GM23248 (cell line): Measurements from ENCODE around the gene LOXL3. TPM values are rescaled to one million over a fixed set of nuclear protein-coding genes. Genes with fewer than 3 reads are reported as not detected.

ENCODE experiments used
- DNase-seq: peaks from one replicate; pipeline ENCODE4 v3.0.0-alpha.2; 2015
- H2AFZ ChIP-seq: fragments of 200-600 bp; sonication (generic); 2 replicates; pipeline ENCODE4 v1.6.1; 2016; ENCODE audit warnings: antibody characterized with exemption
- H3F3A ChIP-seq: fragments of 200-600 bp; sonication (generic); 2 replicates; pipeline ENCODE4 v1.6.1; 2016; ENCODE audit warnings: mild to moderate bottlenecking, antibody characterized with exemption, mixed run types; ENCODE audit not compliant: insufficient read depth
- H3K27ac ChIP-seq: fragments of 200-600 bp; sonication (generic); 2 replicates; pipeline ENCODE4 v1.5.1; 2016; ENCODE audit warnings: mild to moderate bottlenecking
- H3K27me3 ChIP-seq: fragments of 200-600 bp; sonication (generic); replicated peaks from 2 replicates; pipeline ENCODE4 v1.6.1; 2016; ENCODE audit warnings: mild to moderate bottlenecking; ENCODE audit not compliant: insufficient read depth
- H3K36me3 ChIP-seq: fragments of 200-600 bp; sonication (generic); 2 replicates; pipeline ENCODE4 v1.6.1; 2016; ENCODE audit warnings: low read depth, mild to moderate bottlenecking
- H3K4me1 ChIP-seq: fragments of 200-600 bp; sonication (generic); 2 replicates; pipeline ENCODE4 v1.6.1; 2016; ENCODE audit warnings: mild to moderate bottlenecking; ENCODE audit not compliant: insufficient read depth
- H3K4me2 ChIP-seq: fragments of 200-600 bp; sonication (generic); one replicate; pipeline ENCODE4 v1.6.1; 2016; ENCODE audit warnings: mild to moderate bottlenecking; ENCODE audit not compliant: unreplicated experiment
- H3K4me3 ChIP-seq: fragments of 200-600 bp; sonication (generic); 2 replicates; pipeline ENCODE4 v1.5.1; 2016; ENCODE audit warnings: mild to moderate bottlenecking
- H3K79me2 ChIP-seq: fragments of 200-600 bp; sonication (generic); 2 replicates; pipeline ENCODE4 v1.6.1; 2016; ENCODE audit warnings: mild to moderate bottlenecking; ENCODE audit not compliant: insufficient read depth
- H3K9ac ChIP-seq: fragments of 200-600 bp; sonication (generic); 2 replicates; pipeline ENCODE4 v1.6.1; 2016; ENCODE audit warnings: mild to moderate bottlenecking
- H3K9me2 ChIP-seq: fragments of 200-600 bp; sonication (generic); 2 replicates; pipeline ENCODE4 v1.6.1; 2016; ENCODE audit warnings: mixed run types, mild to moderate bottlenecking, moderate library complexity; ENCODE audit not compliant: insufficient read depth
- H3K9me3 ChIP-seq: fragments of 200-600 bp; sonication (generic); one replicate; pipeline ENCODE4 v1.6.1; 2017; ENCODE audit warnings: low read depth
- H4K20me1 ChIP-seq: fragments of 200-600 bp; sonication (generic); 2 replicates; pipeline ENCODE4 v1.6.0; 2016; ENCODE audit not compliant: insufficient read depth
- EZH2 ChIP-seq: fragments of 200-600 bp; sonication (generic); IDR thresholded peaks from 2 replicates; pipeline ENCODE4 v1.6.1; 2018; ENCODE audit warnings: antibody characterized with exemption, mild to moderate bottlenecking; ENCODE audit not compliant: insufficient read depth, poor library complexity, severe bottlenecking
- EZH2phosphoT487 ChIP-seq: fragments of 200-600 bp; sonication (generic); IDR thresholded peaks from 2 replicates; pipeline ENCODE4 v1.6.1; 2018; ENCODE audit warnings: antibody characterized with exemption, moderate library complexity, mild to moderate bottlenecking, low read depth; ENCODE audit not compliant: insufficient read depth
- WGBS, 2 experiments: methylation state at CpG; one replicate each; pipeline ENCODE4 v1.1.6; 2015 to 2017; ENCODE audit warnings: low lambda C conversion rate in 2 of 2, low coverage in 1 of 2; ENCODE audit errors: missing lambda C conversion rate in 2 of 2; 5-methylcytosine and 5-hydroxymethylcytosine counted together
- in situ Hi-C: fragments of 300-500 bp; cut with MboI; formaldehyde crosslinking; loops from 2 replicates; pipeline ENCODE4 v1.15.0; 2020
- polyA plus RNA-seq: library from polyadenylated mRNA; unstranded; fragments of >200 nt; fragmentation: Nextera tagmentation; extraction: Ambion mirVana; gene quantifications from 2 replicates; pipeline ENCODE4 v1.2.1, GENCODE V29; 2016
- total RNA-seq: library from RNA; depleted of rRNA; stranded (reverse); fragments of >200 nt; shearing (Covaris generic); gene quantifications from 2 replicates; pipeline ENCODE4 v1.2.3, GENCODE V29; 2014

LOXL3 gene
- total and polyA plus RNA-seq, 2 experiments from 2014 or later = 52.4 to 55.2 TPM

- Histone ChIP-seq H3K4me1 (peaks cover 22% of the 10 kb centered on the region), H3K79me2 (peaks cover 51% of the 10 kb centered on the region), H3K27me3 (no peaks in the 10 kb centered on the region), H3K9me2 (no peaks in the 10 kb centered on the region), H3K36me3 (0 out of 2 replicates have a peak, but pooled peaks cover 11% of the 10 kb centered on the region), H2AFZ (peak overlapping the region; percentile 72), H4K20me1 (no peaks in the 10 kb centered on the region), H3K27ac (peak overlapping the region; percentile 64), H3K9ac (peak overlapping the region; percentile 89), H3K4me3 (peak overlapping the region; percentile 80), H3K9me3 (no peaks in the 10 kb centered on the region), H3F3A (peaks cover 17% of the 10 kb centered on the region; the same call in 1 of the 2 replicates), H3K4me2 (peak overlapping the region; percentile 83)
- no peak for TF ChIP-seq EZH2
- no peak for TF ChIP-seq EZH2phosphoT487
- 11 to 13% methylated on average over 29 of the region's 29 CpGs for WGBS, 2 experiments
- in situ Hi-C loops = no loop called here
- DNase-seq = no peak
Observed at GRCh38 chr2:74528600-74529356, 25.0 kb downstream of the LOXL3 start.

- H3K9ac ChIP-seq = peak overlapping the region; percentile 89; the same call in 1 of the 2 replicates
- H3K27me3 ChIP-seq = no peaks in the 10 kb centered on the region
Observed at GRCh38 chr2:74527741-74528140, 26.0 kb downstream of the LOXL3 start.

GRCh38 chr2:74526649-74527230 lies 27.0 kb downstream of the LOXL3 start:
- H4K20me1 ChIP-seq = no peaks in the 10 kb centered on the region
- no peak overlapping the region for H3K27ac ChIP-seq
- DNase-seq = no peak
- no peak overlapping the region for H3K4me3 ChIP-seq
- no peak overlapping the region for H2AFZ ChIP-seq
- H3K27me3 ChIP-seq = no peaks in the 10 kb centered on the region
- 0 out of 2 replicates have a peak, but pooled peaks cover 11% of the 10 kb centered on the region for H3K36me3 ChIP-seq
- in situ Hi-C loops = no loop called here
- H3K9ac ChIP-seq = no peak overlapping the region
- peaks cover 18% of the 10 kb centered on the region for H3K4me1 ChIP-seq
- WGBS, 2 experiments = 93 to 95% methylated on average over 11 of the region's 11 CpGs
- no peaks in the 10 kb centered on the region for H3K9me2 ChIP-seq
- H3F3A ChIP-seq = peaks cover 5% of the 10 kb centered on the region; the same call in 1 of the 2 replicates
- H3K9me3 ChIP-seq = no peaks in the 10 kb centered on the region
- TF ChIP-seq EZH2phosphoT487 (no peak), EZH2 (no peak)
- H3K4me2 ChIP-seq = no peak overlapping the region
- peaks cover 46% of the 10 kb centered on the region for H3K79me2 ChIP-seq

More at GRCh38 chr2:74527741-74528140, 26.0 kb downstream of the LOXL3 start:
- no peaks in the 10 kb centered on the region for H4K20me1 ChIP-seq
- peaks cover 22% of the 10 kb centered on the region for H3K4me1 ChIP-seq
- TF ChIP-seq EZH2phosphoT487 = no peak
- no peak for TF ChIP-seq EZH2
- H3K36me3 ChIP-seq = 0 out of 2 replicates have a peak, but pooled peaks cover 11% of the 10 kb centered on the region
- no peak overlapping the region for H3K4me2 ChIP-seq
- peaks cover 15% of the 10 kb centered on the region; the same call in 1 of the 2 replicates for H3F3A ChIP-seq
- WGBS, 2 experiments = 94% methylated on average over 9 of the region's 9 CpGs
- H3K9me2 ChIP-seq = no peaks in the 10 kb centered on the region
- in situ Hi-C loops = no loop called here
- no peak overlapping the region for H3K4me3 ChIP-seq
- no peak overlapping the region for H3K27ac ChIP-seq
- no peaks in the 10 kb centered on the region for H3K9me3 ChIP-seq
- no peak for DNase-seq
- no peak overlapping the region for H2AFZ ChIP-seq
- peaks cover 51% of the 10 kb centered on the region for H3K79me2 ChIP-seq

- peak; percentile 57 for DNase-seq
- TF ChIP-seq EZH2 (no peak), EZH2phosphoT487 (no peak)
Observed at GRCh38 chr2:74525717-74526648, 27.8 kb downstream of the LOXL3 start, which contains the start of gene DQX1. Gene DQX1 (minus strand): TSS chr2:74526231. CDS start chr2:74525729, 502 bp downstream.

More at GRCh38 chr2:74525717-74526648, 27.8 kb downstream of the LOXL3 start, which contains the start of gene DQX1:
- H4K20me1 ChIP-seq = no peaks in the 10 kb centered on the region
- H3K9me3 ChIP-seq = no peaks in the 10 kb centered on the region
- H3K4me1 ChIP-seq = peaks cover 10% of the 10 kb centered on the region
- H3K27ac ChIP-seq = no peak within 1 kb of the TSS
- in situ Hi-C loops = no loop called here
- H3K4me3 ChIP-seq = no peak within 1 kb of the TSS
- WGBS, 2 experiments = 87 to 89% methylated on average over 11 of the region's 11 CpGs
- no peak within 1 kb of the TSS for H3K4me2 ChIP-seq
- no peaks in the 10 kb centered on the region for H3K27me3 ChIP-seq
- no peak within 1 kb of the TSS for H3K9ac ChIP-seq
- no peak within 1 kb of the TSS for H2AFZ ChIP-seq
- H3F3A ChIP-seq = no peaks in the 10 kb centered on the region
- H3K36me3 ChIP-seq = 0 out of 2 replicates have a peak, but pooled peaks cover 11% of the 10 kb centered on the region
- no peaks in the 10 kb centered on the region for H3K9me2 ChIP-seq
- H3K79me2 ChIP-seq = peaks cover 39% of the 10 kb centered on the region
